Measurements from ENCODE around the gene ZNF497.

Gene ZNF497

DNA sequence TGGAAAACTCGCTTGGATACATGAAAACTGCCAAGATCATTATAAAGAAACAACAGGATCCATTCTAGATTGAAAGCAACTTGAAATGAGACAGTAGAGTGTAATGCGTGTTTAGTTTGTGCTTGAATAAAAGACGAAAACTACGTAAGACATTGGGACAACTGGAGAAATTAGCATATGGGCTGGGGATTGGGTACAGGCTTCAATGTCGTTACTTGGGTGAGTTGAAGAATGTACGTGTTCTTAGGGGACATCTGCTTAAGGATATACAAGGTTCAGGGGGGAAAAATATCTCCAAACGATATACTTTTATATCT is 57.8 kb downstream of the ZNF497 start:
- DNase-seq, result no peak
- Mint-ChIP-seq H3K4me1 (peaks cover 25% of the 10 kb centered on the region), H3K9me3 (peaks cover 8% of the 10 kb centered on the region), H3K4me3 (peak overlapping the region; percentile 100), H3K27me3 (ENCODE audit: low read depth, poor library complexity) (peaks cover 2% of the 10 kb centered on the region), H3K36me3 (ENCODE audit: low read depth) (peaks cover 86% of the 10 kb centered on the region), H3K27ac (peak overlapping the region; percentile 60)
- TF ChIP-seq, protein P1, sequence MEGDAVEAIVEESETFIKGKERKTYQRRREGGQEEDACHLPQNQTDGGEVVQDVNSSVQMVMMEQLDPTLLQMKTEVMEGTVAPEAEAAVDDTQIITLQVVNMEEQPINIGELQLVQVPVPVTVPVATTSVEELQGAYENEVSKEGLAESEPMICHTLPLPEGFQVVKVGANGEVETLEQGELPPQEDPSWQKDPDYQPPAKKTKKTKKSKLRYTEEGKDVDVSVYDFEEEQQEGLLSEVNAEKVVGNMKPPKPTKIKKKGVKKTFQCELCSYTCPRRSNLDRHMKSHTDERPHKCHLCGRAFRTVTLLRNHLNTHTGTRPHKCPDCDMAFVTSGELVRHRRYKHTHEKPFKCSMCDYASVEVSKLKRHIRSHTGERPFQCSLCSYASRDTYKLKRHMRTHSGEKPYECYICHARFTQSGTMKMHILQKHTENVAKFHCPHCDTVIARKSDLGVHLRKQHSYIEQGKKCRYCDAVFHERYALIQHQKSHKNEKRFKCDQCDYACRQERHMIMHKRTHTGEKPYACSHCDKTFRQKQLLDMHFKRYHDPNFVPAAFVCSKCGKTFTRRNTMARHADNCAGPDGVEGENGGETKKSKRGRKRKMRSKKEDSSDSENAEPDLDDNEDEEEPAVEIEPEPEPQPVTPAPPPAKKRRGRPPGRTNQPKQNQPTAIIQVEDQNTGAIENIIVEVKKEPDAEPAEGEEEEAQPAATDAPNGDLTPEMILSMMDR (IDR thresholded peaks at IDR 0.05), result no peak
